VCaP (cell line): ENCODE measurements around the gene TFRC.

Experiments used
- H3K27ac ChIP-seq: fragments of 450-650 bp; 2 replicates; pipeline ENCODE4 v1.5.1; 2017
- CTCF ChIP-seq: fragments of 450-650 bp; conservative IDR thresholded peaks from 2 replicates; pipeline ENCODE4 v1.5.1; 2017; ENCODE audit warnings: mild to moderate bottlenecking, moderate library complexity

The TFRC gene

GRCh38 chr3:196081834-196082618 lies at the start of gene TFRC:
Gene TFRC, minus strand, starts transcription at chr3:196082090. Its CDS starts 4,991 bp downstream, at chr3:196077099.
- H3K27ac ChIP-seq = peak within 1 kb of the TSS; percentile 96
- no peak for TF ChIP-seq CTCF

- H3K27ac ChIP-seq = no peak overlapping the region
These were observed 46.4 kb upstream of the TFRC start for GRCh38 chr3:196128172-196128843.

GRCh38 chr3:196127308-196128040 lies 45.6 kb upstream of the TFRC start:
- H3K27ac ChIP-seq = no peak overlapping the region

More at GRCh38 chr3:196128172-196128843, 46.4 kb upstream of the TFRC start:
- no peak for TF ChIP-seq CTCF

GRCh38 chr3:196124608-196125007 lies 42.7 kb upstream of the TFRC start:
- no peak for TF ChIP-seq CTCF
- H3K27ac ChIP-seq = no peak overlapping the region

More at GRCh38 chr3:196127308-196128040, 45.6 kb upstream of the TFRC start:
- no peak for TF ChIP-seq CTCF

- TF ChIP-seq CTCF = no peak
These were observed 40.8 kb upstream of the TFRC start for GRCh38 chr3:196122688-196123046.

GRCh38 chr3:196122021-196122687 lies 40.3 kb upstream of the TFRC start:
- no peak for TF ChIP-seq CTCF
- H3K27ac ChIP-seq = no peak overlapping the region

More at GRCh38 chr3:196122688-196123046, 40.8 kb upstream of the TFRC start:
- H3K27ac ChIP-seq = no peak overlapping the region
